ENCODE data around the gene PRKG1. TPM values are rescaled to one million over a fixed set of nuclear protein-coding genes. Genes with fewer than 3 reads are reported as not detected.
"Not testable (repeated sequence)": the region's sequence is repeated elsewhere in the genome, so short reads cannot be mapped to it uniquely, and the experiment has no call there.

Gene PRKG1
- total RNA-seq, 1 experiment from 2014 or later = 136 TPM

- no peak for DNase-seq (ENCODE audit: low spot score)
- in situ Hi-C loops (cut with HindIII; ENCODE audit: low sequenced_read_pairs) = no loop called here
These were observed 82.6 kb downstream of the PRKG1 start for GRCh38 chr10:51156926-51157325.

- in situ Hi-C loops (cut with HindIII; ENCODE audit: low sequenced_read_pairs) = no loop called here
- no peak for DNase-seq (ENCODE audit: low spot score)
These were observed 84.5 kb downstream of the PRKG1 start for GRCh38 chr10:51158832-51159231.

- no peak for DNase-seq (ENCODE audit: low spot score)
- in situ Hi-C loops (cut with HindIII; ENCODE audit: low sequenced_read_pairs) = no loop called here
These were observed 85.6 kb downstream of the PRKG1 start for GRCh38 chr10:51159841-51160240.

- in situ Hi-C loops (cut with HindIII; ENCODE audit: low sequenced_read_pairs) = no loop called here
These were observed 87.7 kb downstream of the PRKG1 start for GRCh38 chr10:51162002-51162401.

GRCh38 chr10:51163380-51164049 lies 89.2 kb downstream of the PRKG1 start:
- DNase-seq (ENCODE audit: low spot score); in situ Hi-C loops (cut with HindIII; ENCODE audit: low sequenced_read_pairs): not testable (repeated sequence)

More at GRCh38 chr10:51162002-51162401, 87.7 kb downstream of the PRKG1 start:
- DNase-seq (ENCODE audit: low spot score) = no peak

- in situ Hi-C loops (cut with HindIII; ENCODE audit: low sequenced_read_pairs) = no loop called here
- no peak for DNase-seq (ENCODE audit: low spot score)
These were observed 94.0 kb downstream of the PRKG1 start for GRCh38 chr10:51168086-51168815.

- DNase-seq (ENCODE audit: low spot score) = no peak
- in situ Hi-C loops (cut with HindIII; ENCODE audit: low sequenced_read_pairs) = no loop called here
These were observed 94.8 kb downstream of the PRKG1 start for GRCh38 chr10:51169111-51169510.

- DNase-seq (ENCODE audit: low spot score) = no peak
These were observed 96.4 kb downstream of the PRKG1 start for GRCh38 chr10:51170518-51171245.

GRCh38 chr10:51171946-51172345 lies 97.7 kb downstream of the PRKG1 start:
- no peak for DNase-seq (ENCODE audit: low spot score)
- in situ Hi-C loops (cut with HindIII; ENCODE audit: low sequenced_read_pairs) = no loop called here

More at GRCh38 chr10:51170518-51171245, 96.4 kb downstream of the PRKG1 start:
- in situ Hi-C loops (cut with HindIII; ENCODE audit: low sequenced_read_pairs) = no loop called here

- no peak for DNase-seq (ENCODE audit: low spot score)
- in situ Hi-C loops (cut with HindIII; ENCODE audit: low sequenced_read_pairs) = no loop called here
These were observed 102.8 kb downstream of the PRKG1 start for GRCh38 chr10:51176976-51177695.

GRCh38 chr10:51178634-51179033 lies 104.3 kb downstream of the PRKG1 start:
- in situ Hi-C loops (cut with HindIII; ENCODE audit: low sequenced_read_pairs) = no loop called here
- no peak for DNase-seq (ENCODE audit: low spot score)

GRCh38 chr10:51180141-51180540 lies 105.9 kb downstream of the PRKG1 start:
- in situ Hi-C loops (cut with HindIII; ENCODE audit: low sequenced_read_pairs) = no loop called here
- no peak for DNase-seq (ENCODE audit: low spot score)

- no peak for DNase-seq (ENCODE audit: low spot score)
- in situ Hi-C loops (cut with HindIII; ENCODE audit: low sequenced_read_pairs) = no loop called here
These were observed 109.5 kb downstream of the PRKG1 start for GRCh38 chr10:51183783-51184182.

GRCh38 chr10:51186361-51186760 lies 112.1 kb downstream of the PRKG1 start:
- in situ Hi-C loops (cut with HindIII; ENCODE audit: low sequenced_read_pairs) = no loop called here

GRCh38 chr10:51188008-51188407 lies 113.7 kb downstream of the PRKG1 start:
- no peak for DNase-seq (ENCODE audit: low spot score)
- in situ Hi-C loops (cut with HindIII; ENCODE audit: low sequenced_read_pairs) = no loop called here

More at GRCh38 chr10:51186361-51186760, 112.1 kb downstream of the PRKG1 start:
- no peak for DNase-seq (ENCODE audit: low spot score)

- in situ Hi-C loops (cut with HindIII; ENCODE audit: low sequenced_read_pairs) = no loop called here
- no peak for DNase-seq (ENCODE audit: low spot score)
These were observed 114.6 kb downstream of the PRKG1 start for GRCh38 chr10:51188866-51189265.

GRCh38 chr10:51196508-51197175 lies 122.4 kb downstream of the PRKG1 start:
- in situ Hi-C loops (cut with HindIII; ENCODE audit: low sequenced_read_pairs) = no loop called here
- DNase-seq (ENCODE audit: low spot score) = no peak

- in situ Hi-C loops (cut with HindIII; ENCODE audit: low sequenced_read_pairs) = no loop called here
- no peak for DNase-seq (ENCODE audit: low spot score)
These were observed 123.9 kb downstream of the PRKG1 start for GRCh38 chr10:51198170-51198569.

GRCh38 chr10:51201947-51202346 lies 127.7 kb downstream of the PRKG1 start:
- in situ Hi-C loops (cut with HindIII; ENCODE audit: low sequenced_read_pairs) = no loop called here
- no peak for DNase-seq (ENCODE audit: low spot score)

Data from G401 (cell line).